Pulmonary artery endothelial cell (primary cell): ENCODE results near the gene CLK3. TPM values are rescaled to one million over a fixed set of nuclear protein-coding genes. Genes with fewer than 3 reads are reported as not detected.
A peak's percentile ranks its signal among the peaks of the same experiment; 100 is the strongest.
"Not testable (repeated sequence)": the region's sequence is repeated elsewhere in the genome, so short reads cannot be mapped to it uniquely, and the experiment has no call there.

Experiments
- DNase-seq: peaks from one replicate; pipeline ENCODE4 v3.0.0-alpha.2; 2011; ENCODE audit warnings: low read depth, low spot score
- total RNA-seq: library from RNA; depleted of rRNA; stranded (reverse); fragments of >200 nt; gene quantifications from 2 replicates; pipeline ENCODE4 v1.2.3, GENCODE V29; 2014

CLK3 gene
- 52.8 and 64.3 TPM in 2 replicates for total RNA-seq

- DNase-seq, result peak; percentile 66
Measured at GRCh38 chr15:74615508-74616365, at the start of gene CLK3. CLK3 (plus strand) TSS chr15:74615836; CDS start chr15:74619197, 3,361 bp downstream.

- DNase-seq, result no peak
Measured at GRCh38 chr15:74568594-74568993, 47.0 kb upstream of the CLK3 start.

GRCh38 chr15:74569731-74570070 is 45.9 kb upstream of the CLK3 start:
- DNase-seq, result no peak

GRCh38 chr15:74571191-74571590 is 44.4 kb upstream of the CLK3 start:
- DNase-seq, result no peak

GRCh38 chr15:74573987-74574386 is 41.6 kb upstream of the CLK3 start:
- DNase-seq, result peak; percentile 37

GRCh38 chr15:74578496-74578994 is 37.1 kb upstream of the CLK3 start:
- DNase-seq, result no peak

- DNase-seq, result no peak
Measured at GRCh38 chr15:74579001-74579400, 36.6 kb upstream of the CLK3 start.

- DNase-seq, result no peak
Measured at GRCh38 chr15:74580538-74581350, 34.9 kb upstream of the CLK3 start.

- DNase-seq, result no peak
Measured at GRCh38 chr15:74584204-74584603, 31.4 kb upstream of the CLK3 start.

GRCh38 chr15:74584779-74585178 is 30.9 kb upstream of the CLK3 start:
- DNase-seq, result no peak

GRCh38 chr15:74585191-74585590 is 30.4 kb upstream of the CLK3 start:
- DNase-seq, result no peak

GRCh38 chr15:74585857-74586256 is 29.8 kb upstream of the CLK3 start:
- DNase-seq, result no peak

GRCh38 chr15:74589826-74590225 is 25.8 kb upstream of the CLK3 start:
- DNase-seq, result no peak

GRCh38 chr15:74592222-74592621 is 23.4 kb upstream of the CLK3 start:
- DNase-seq, result no peak

GRCh38 chr15:74593122-74593521 is 22.5 kb upstream of the CLK3 start:
- no peak for DNase-seq

- DNase-seq, result no peak
Measured at GRCh38 chr15:74594455-74594854, 21.2 kb upstream of the CLK3 start.

GRCh38 chr15:74595271-74595670 is 20.4 kb upstream of the CLK3 start:
- DNase-seq, result no peak

GRCh38 chr15:74596736-74597135 is 18.9 kb upstream of the CLK3 start:
- DNase-seq, result not testable (repeated sequence)

- not testable (repeated sequence) for DNase-seq
Measured at GRCh38 chr15:74597146-74597705, 18.4 kb upstream of the CLK3 start.

GRCh38 chr15:74598126-74598842 is 17.4 kb upstream of the CLK3 start:
- peak; percentile 50 for DNase-seq

GRCh38 chr15:74599156-74599555 is 16.5 kb upstream of the CLK3 start:
- no peak for DNase-seq
